Dedifferentiated amniotic fluid mesenchymal stem cell (primary cell): ENCODE results near the gene WFDC13.
"Not testable (repeated sequence)": the region's sequence is repeated elsewhere in the genome, so short reads cannot be mapped to it uniquely, and the experiment has no call there.

ENCODE experiments used
- DNase-seq: peaks from one replicate; pipeline ENCODE4 v3.0.0-alpha.2; 2016; ENCODE audit errors: extremely low spot score

WFDC13 gene

DNA sequence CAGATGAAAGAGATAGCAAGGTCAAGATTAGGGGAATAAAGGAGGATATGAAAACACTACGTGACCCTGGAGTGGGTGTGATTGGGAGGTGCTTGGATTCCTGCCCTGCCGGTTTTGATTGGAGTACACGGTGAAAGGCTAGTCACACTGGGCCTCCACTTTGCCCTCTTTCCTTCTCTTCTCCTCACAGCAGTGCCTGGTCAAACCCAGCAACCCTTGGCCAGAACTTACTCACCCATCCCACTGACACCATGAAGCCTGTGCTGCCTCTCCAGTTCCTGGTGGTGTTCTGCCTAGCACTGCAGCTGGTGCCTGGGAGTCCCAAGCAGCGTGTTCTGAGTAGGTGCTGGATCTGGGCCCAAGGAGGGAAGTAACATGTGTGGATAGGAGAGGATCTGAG is at the start of gene WFDC13:
Gene WFDC13, plus strand, starts transcription at position 166 of the 400 bp plus-strand sequence. Its CDS starts 86 bp downstream, at position 252.
- no peak for DNase-seq

GRCh38 chr20:45657038-45657437 is 44.8 kb upstream of the WFDC13 start:
- not testable (repeated sequence) for DNase-seq

DNA sequence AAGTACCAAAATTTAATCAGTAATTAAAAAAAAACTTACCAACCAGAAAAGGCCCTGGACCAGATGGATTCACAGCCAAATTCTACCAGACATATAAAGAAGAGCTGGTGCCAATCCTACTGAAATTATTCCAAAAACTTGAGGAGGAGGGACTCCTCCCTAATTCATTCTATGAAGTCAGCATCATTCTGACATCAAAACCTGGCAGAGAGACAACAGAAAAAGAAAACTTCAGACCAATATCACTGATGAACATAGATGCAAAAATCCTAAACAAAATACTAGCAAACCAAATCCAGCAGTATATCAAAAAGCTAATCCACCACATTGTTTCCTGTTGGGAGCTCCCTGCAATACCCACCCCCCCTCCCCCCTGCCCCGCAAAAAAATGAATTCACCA is 31.7 kb upstream of the WFDC13 start, which contains the start of gene WFDC11:
Gene WFDC11, minus strand, starts transcription at position 101 of the 400 bp plus-strand sequence. CDS start 19,639 bp downstream, outside the sequence.
- DNase-seq = no peak

DNA sequence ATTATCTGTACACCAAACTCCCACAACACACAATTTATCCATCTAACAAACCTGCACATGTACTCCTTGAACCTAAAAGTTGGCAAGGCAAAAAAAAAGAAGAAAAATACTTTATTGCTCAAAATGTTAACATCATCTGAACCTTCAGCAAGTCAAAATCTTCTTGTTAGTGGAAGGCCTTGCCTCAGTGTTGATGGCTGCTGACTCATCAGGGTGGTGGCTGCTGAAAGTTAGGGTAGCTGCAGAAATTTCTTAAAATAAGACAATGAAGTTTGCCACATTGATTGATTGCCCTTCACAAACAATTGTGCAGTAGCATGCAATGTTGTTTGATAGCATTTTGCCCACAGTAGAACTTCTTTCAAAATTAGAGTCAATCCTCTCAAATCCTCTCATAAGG is 29.1 kb upstream of the WFDC13 start:
- no peak for DNase-seq

DNA sequence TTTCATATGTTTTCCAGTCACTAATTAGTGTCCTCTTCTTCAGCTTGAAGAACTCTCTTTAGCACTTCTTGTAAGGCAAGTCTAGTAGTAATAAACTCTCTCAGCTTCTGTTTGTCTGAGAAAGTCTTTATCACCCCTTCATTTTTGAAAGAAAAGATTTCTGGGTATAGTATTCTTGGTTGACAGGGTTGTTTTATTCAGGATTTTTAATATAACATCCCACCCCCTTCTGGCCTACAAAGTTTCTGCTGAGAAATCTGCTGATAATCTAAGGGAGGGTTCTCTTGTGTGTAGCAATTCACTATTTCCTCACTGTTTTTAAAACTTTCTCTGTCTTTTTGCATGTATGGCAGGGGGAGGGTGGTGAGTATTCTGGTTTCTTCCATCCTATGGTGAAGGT is 22.2 kb upstream of the WFDC13 start:
- DNase-seq = no peak

DNA sequence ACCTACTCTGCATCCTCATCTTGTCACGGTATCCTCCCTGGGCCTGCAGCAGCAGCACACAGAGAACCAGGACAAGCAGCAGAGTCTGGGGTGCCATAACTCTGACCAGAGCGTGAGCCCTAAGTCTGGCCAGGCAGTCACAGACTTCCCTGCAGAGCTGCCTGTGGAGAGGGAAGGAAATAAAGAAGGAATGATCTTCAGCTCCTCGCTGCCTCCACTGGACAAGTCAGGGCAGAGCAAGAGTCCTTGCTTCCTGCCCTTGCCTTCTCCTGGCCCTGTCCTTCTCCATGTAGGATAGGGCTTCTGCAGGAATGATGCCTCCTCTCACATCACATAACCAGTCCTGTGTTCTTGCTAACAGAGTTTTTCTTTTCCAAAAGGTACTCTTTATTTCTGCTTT is 15.9 kb upstream of the WFDC13 start:
- DNase-seq = no peak

GRCh38 chr20:45693346-45693745 is 8.5 kb upstream of the WFDC13 start:
- not testable (repeated sequence) for DNase-seq

- no peak for DNase-seq
Observed at GRCh38 chr20:45695496-45695895, 6.3 kb upstream of the WFDC13 start.

GRCh38 chr20:45701104-45701503 is 734 bp upstream of the WFDC13 start:
- DNase-seq = no peak

GRCh38 chr20:45704969-45705637 is 3.3 kb downstream of the WFDC13 start, which contains the start of gene WFDC10B:
Gene WFDC10B (minus strand): TSS chr20:45705019. CDS start chr20:45685992, 19,027 bp downstream.
- DNase-seq = no peak

DNA sequence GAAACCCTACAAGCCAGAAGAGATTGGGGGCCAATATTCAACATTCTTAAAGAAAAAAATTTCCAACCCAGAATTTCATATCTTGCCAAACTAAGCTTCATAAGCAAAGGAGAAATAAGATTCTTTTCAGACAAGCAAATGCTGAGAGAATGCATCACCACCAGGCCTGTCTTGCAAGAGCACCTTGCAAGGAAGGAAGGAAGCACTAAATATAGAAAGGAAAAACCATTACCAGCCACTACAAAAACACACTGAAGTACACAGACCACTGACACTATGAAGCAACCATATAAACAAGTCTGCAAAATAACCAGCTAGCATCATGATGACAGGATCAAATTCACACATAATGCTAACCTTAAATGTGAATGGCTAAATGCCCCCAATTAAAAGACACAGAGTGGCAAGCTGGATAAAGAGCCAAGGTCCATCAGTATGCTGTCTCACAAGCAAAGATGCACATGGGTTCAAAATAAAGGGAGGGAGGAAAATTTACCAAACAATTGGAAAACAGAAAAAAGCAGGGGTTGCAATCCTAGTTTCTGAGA is 14.4 kb downstream of the WFDC13 start:
- not testable (repeated sequence) for DNase-seq

DNA sequence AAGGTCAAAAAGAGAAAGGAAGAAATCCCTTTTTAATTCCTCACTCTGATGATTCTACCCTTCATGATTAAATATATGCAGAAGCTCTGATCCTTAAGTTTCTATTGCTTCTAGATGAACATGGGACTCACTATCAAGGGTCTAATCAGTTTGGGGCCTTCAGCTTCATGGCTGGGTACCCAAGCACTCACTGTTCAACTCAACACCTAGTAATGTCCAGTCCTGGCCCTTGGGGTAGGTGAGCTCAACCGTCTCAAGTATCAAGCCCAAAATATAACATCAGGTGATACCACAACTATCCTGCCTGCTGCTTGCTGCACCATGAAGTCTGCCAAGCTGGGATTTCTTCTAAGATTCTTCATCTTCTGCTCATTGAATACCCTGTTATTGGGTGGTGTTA is 20.2 kb downstream of the WFDC13 start, which contains the start of gene SPINT4:
Gene SPINT4, plus strand, starts transcription at position 301 of the 400 bp plus-strand sequence. Its CDS starts 21 bp downstream, at position 322.
- no peak for DNase-seq

GRCh38 chr20:45725134-45725533 is 23.3 kb downstream of the WFDC13 start:
- no peak for DNase-seq

DNA sequence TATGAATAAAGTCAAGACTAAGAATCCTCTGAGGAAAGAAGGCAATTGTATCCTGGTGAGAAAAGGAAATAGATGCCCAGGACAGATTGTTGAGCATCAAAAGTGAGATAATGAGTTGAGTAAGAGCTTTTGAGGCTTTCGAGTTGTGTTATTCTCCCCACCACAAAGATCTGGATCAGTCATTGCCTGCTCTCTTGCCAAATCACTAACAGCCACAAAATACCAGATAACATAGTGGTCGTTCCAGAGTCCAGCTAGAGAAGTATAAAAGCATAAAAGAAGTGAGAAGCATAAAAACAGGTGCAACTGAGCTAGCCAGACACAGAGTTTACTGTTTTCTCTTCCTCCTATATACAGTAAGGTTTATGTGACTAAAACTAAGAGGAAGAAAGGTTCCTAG is 25.2 kb downstream of the WFDC13 start:
- no peak for DNase-seq

- DNase-seq = no peak
Observed at GRCh38 chr20:45732199-45732598, 30.4 kb downstream of the WFDC13 start.

DNA sequence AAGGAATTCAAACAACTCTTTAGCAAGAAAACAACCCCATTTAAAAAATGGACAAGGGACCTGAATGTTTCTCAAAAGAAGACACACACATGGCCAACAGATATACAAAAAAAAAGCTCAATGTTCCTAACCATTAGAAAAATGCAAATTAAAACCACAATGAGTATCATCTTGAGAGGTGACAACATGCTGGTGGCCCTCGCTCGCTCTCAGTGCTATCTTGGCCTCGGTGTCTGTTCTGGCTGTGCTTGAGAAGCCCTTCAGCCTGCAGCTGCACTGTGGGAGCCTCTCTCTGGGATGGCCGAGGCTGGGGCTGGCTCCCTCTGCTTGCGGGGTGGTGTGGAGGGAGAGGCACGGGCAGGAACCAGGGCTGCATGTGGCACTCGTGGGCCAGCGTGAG is 33.7 kb downstream of the WFDC13 start:
- DNase-seq = no peak

DNA sequence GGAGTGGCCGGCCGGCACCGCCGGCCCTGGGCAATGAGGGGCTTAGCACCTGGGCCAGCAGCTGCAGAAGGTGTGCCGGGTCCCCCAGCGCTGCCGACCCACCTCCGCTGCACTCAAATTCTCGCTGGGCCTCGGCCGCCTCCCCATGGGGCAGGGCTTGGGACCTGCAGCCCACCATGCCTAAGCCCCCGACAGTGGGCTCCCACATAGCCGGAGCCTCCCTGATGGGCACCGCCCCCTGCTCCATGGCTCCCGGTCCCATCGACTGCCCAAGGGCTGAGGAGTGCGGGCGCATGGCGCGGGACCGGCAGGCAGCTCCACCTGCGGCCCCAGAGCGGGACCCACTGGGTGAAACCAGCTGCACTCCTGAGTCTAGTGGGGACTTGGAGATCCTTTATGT is 34.1 kb downstream of the WFDC13 start:
- no peak for DNase-seq

DNA sequence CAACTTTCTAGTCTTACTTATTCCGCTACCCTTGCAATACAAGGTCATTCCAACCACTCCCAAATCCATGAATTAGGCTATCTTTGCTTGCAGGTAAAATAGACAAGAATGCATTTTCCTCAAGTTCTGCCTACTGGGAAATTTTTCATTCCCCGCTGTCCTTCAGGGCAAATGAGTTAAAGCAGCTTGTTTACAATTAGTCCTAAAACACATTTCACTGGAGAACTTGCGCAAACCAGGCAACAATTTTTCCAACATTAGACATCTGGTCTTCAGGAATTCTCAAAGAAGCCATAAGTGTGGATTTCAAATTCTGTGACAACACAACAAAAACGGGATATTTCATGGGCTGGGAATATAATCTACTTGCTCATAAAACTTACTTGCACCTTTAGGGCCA is 40.8 kb downstream of the WFDC13 start:
- no peak for DNase-seq

DNA sequence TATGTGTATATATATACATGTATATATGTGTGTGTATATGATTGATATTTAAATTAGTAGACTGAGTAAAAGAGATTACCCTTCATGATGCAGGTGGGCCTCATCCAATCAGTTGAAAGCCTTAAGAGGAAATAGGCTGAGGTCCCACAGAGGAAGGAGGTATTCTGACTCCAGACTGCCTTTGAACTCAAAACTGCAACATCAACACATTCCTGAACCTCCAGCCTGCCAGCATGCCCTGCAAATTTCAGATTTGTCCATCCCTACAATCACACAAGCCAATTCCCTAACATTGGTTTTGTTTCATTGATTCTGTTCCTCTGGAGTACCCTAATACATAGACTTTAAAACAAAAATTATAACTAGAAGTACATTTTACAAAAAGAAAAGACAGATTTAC is 43.2 kb downstream of the WFDC13 start:
- no peak for DNase-seq

DNA sequence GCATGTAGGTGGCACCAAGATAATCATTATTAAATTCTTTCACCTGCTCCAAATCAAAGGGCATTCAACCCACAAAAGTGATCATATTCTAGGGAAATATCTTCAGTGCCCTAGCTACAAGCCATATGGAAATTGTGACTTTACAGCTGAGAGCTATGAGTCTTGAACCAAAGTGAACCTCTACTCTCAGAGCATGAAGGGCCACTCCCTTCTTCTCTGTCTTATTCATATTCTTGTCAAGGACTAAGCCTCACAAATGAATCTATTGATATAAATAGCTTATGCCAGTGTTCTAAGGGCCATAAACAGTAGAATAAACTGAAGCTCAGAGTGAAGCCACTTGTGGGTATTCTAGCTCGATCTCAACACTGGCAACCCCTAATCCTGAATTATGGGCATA is 49.9 kb downstream of the WFDC13 start:
- no peak for DNase-seq

- DNase-seq = no peak
Observed at GRCh38 chr20:45752746-45753145, 50.9 kb downstream of the WFDC13 start.

DNA sequence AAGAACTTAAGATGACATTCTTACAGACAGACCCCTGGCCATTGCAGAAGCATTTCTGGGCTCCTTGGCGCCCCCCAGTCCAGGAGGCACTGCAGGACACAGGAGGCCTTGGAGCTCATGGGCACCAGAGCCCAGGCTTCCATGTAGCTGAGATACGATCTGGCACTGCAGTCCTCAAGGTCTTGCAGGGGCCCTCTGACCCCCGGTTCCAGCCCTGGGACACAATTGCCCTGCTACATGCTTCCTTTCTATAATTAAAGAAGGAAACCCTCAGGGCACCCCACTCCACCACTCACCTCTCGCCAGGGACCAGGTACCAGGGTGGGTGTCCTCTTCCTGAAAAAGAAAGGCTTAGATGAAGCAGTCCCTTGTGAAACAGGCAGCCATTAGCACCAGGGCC is 56.3 kb downstream of the WFDC13 start:
- no peak for DNase-seq
